HT1080 (cell line): ENCODE results near the gene MAN1B1. TPM values are rescaled to one million over a fixed set of nuclear protein-coding genes. Genes with fewer than 3 reads are reported as not detected.

Experiments used
- small RNA-seq: library from RNA; depleted of rRNA; stranded (forward); fragments of <200 nt; gene quantifications from one replicate; pipeline ENCODE3, GENCODE V24; 2014
- total RNA-seq: library from RNA; depleted of rRNA; stranded (reverse); fragments of >200 nt; shearing (Covaris generic); gene quantifications from 2 replicates; pipeline ENCODE4 v1.2.3, GENCODE V29; 2014; rRNA removed

The MAN1B1 gene
- total RNA-seq, 1 experiment from 2014 or later, result 56.1 TPM

Small RNAs within 50 kb of the gene (small RNA-seq; reads per million reads assigned to genes)
- gene RF00153, result not detected

Other genes starting within 250 kb of the MAN1B1 start
- gene AJM1, start 244.5 kb upstream of the MAN1B1 start, total RNA-seq, result 0.87 and 1.5 TPM in 2 replicates
- gene PHPT1, start 237.6 kb upstream of the MAN1B1 start, total RNA-seq, result 124 and 165 TPM in 2 replicates
- 5.5 and 7.4 TPM in 2 replicates for gene MAMDC4, start 234.6 kb upstream of the MAN1B1 start, total RNA-seq
- 301 and 357 TPM in 2 replicates for gene EDF1, start 220.7 kb upstream of the MAN1B1 start, total RNA-seq
- gene TRAF2, start 200.5 kb upstream of the MAN1B1 start, total RNA-seq, result 16.9 and 18.5 TPM in 2 replicates
- 171 and 188 TPM in 2 replicates for gene FBXW5, start 142.2 kb upstream of the MAN1B1 start, total RNA-seq
- 0.47 TPM in 1 of 2 replicates, not detected in the other for gene C8G, start 141.7 kb upstream of the MAN1B1 start, total RNA-seq
- gene LCN12, start 134.7 kb upstream of the MAN1B1 start, total RNA-seq, result not detected in 2 replicates
- not detected in 2 replicates for gene PTGDS, start 109.5 kb upstream of the MAN1B1 start, total RNA-seq
- not detected in 2 replicates for gene LCNL1, start 104.0 kb upstream of the MAN1B1 start, total RNA-seq
- gene PAXX, start 94.6 kb upstream of the MAN1B1 start, total RNA-seq, result 68.0 and 77.8 TPM in 2 replicates
- 1.0 and 1.7 TPM in 2 replicates for gene CLIC3, start 90.4 kb upstream of the MAN1B1 start, total RNA-seq
- gene ABCA2, start 58.7 kb upstream of the MAN1B1 start, total RNA-seq, result 7.5 and 9.0 TPM in 2 replicates
- not detected in 2 replicates for gene FUT7, start 54.9 kb upstream of the MAN1B1 start, total RNA-seq
- gene NPDC1, start 40.8 kb upstream of the MAN1B1 start, total RNA-seq, result 31.5 and 39.2 TPM in 2 replicates
- not detected in 2 replicates for gene ENTPD2, start 32.9 kb upstream of the MAN1B1 start, total RNA-seq
- 58.5 and 69.2 TPM in 2 replicates for gene SAPCD2, start 16.4 kb upstream of the MAN1B1 start, total RNA-seq
- 12.0 and 15.6 TPM in 2 replicates for gene UAP1L1, start 9.5 kb upstream of the MAN1B1 start, total RNA-seq
- 43.8 and 45.5 TPM in 2 replicates for gene DPP7, start 27.7 kb downstream of the MAN1B1 start, total RNA-seq
- not detected in 2 replicates for gene GRIN1, start 52.2 kb downstream of the MAN1B1 start, total RNA-seq
- gene LRRC26, start 83.1 kb downstream of the MAN1B1 start, total RNA-seq, result not detected in 2 replicates
- not detected in 2 replicates for gene TMEM210, start 85.1 kb downstream of the MAN1B1 start, total RNA-seq
- 18.5 and 27.2 TPM in 2 replicates for gene ANAPC2, start 101.6 kb downstream of the MAN1B1 start, total RNA-seq
- 101 and 138 TPM in 2 replicates for gene SSNA1, start 101.7 kb downstream of the MAN1B1 start, total RNA-seq
- 12.0 and 13.6 TPM in 2 replicates for gene TPRN, start 113.8 kb downstream of the MAN1B1 start, total RNA-seq
- gene TMEM203, start 118.7 kb downstream of the MAN1B1 start, total RNA-seq, result 63.4 and 65.8 TPM in 2 replicates
- 17.9 and 26.2 TPM in 2 replicates for gene NDOR1, start 118.7 kb downstream of the MAN1B1 start, total RNA-seq
- gene RNF208, start 135.3 kb downstream of the MAN1B1 start, total RNA-seq, result 0.10 and 0.96 TPM in 2 replicates
- gene CYSRT1, start 138.2 kb downstream of the MAN1B1 start, total RNA-seq, result 1.1 and 1.4 TPM in 2 replicates
- gene RNF224, start 140.5 kb downstream of the MAN1B1 start, total RNA-seq, result not detected in 2 replicates
- not detected in 2 replicates for gene SLC34A3, start 143.9 kb downstream of the MAN1B1 start, total RNA-seq
- gene TUBB4B, start 154.3 kb downstream of the MAN1B1 start, total RNA-seq, result 624 and 993 TPM in 2 replicates
- not detected in 2 replicates for gene STPG3, start 164.3 kb downstream of the MAN1B1 start, total RNA-seq
- 78.8 and 83.3 TPM in 2 replicates for gene NELFB, start 168.3 kb downstream of the MAN1B1 start, total RNA-seq
- 66.1 and 74.7 TPM in 2 replicates for gene TOR4A, start 190.7 kb downstream of the MAN1B1 start, total RNA-seq
- 0.30 and 0.90 TPM in 2 replicates for gene NRARP, start 215.3 kb downstream of the MAN1B1 start, total RNA-seq